DMS53 treated with DMSO at 0.1 percent for 48 hours (cell line): Measurements from ENCODE around the gene TMC2.
A peak's percentile ranks its signal among the peaks of the same experiment; 100 is the strongest.
"Not testable (repeated sequence)": the region's sequence is repeated elsewhere in the genome, so short reads cannot be mapped to it uniquely, and the experiment has no call there.

Experiments
- DNase-seq: peaks from one replicate; lab custom pipeline; 2025; ENCODE audit not compliant: unreplicated experiment; lab: John Stamatoyannopoulos, UW

TMC2 gene

GRCh38 chr20:2657674-2658073 lies 121.3 kb downstream of the TMC2 start:
- no peak for DNase-seq

- DNase-seq: peak; percentile 48
These were observed 122.3 kb downstream of the TMC2 start for GRCh38 chr20:2658414-2659354.

DNA sequence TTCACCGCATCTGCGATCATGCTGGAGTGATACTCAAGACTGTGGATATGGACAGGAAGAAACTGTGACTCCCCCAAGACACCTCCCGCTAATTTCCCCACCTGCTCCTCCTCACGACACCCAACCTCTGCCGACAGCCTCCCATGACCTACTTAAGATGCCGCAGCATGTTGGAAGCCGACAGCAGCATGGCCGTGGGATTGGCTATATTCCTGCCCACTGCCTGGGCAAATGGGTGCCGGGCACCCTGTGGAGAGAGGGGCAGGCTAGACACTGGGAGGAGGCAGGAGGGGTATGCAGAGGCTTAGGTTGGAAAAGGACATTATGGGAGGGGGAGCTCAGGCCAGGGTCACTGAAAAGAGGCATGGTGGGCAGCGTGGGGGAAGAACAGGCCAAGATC lies 123.2 kb downstream of the TMC2 start:
- no peak for DNase-seq

GRCh38 chr20:2663364-2663886 lies 127.1 kb downstream of the TMC2 start:
- no peak for DNase-seq

DNA sequence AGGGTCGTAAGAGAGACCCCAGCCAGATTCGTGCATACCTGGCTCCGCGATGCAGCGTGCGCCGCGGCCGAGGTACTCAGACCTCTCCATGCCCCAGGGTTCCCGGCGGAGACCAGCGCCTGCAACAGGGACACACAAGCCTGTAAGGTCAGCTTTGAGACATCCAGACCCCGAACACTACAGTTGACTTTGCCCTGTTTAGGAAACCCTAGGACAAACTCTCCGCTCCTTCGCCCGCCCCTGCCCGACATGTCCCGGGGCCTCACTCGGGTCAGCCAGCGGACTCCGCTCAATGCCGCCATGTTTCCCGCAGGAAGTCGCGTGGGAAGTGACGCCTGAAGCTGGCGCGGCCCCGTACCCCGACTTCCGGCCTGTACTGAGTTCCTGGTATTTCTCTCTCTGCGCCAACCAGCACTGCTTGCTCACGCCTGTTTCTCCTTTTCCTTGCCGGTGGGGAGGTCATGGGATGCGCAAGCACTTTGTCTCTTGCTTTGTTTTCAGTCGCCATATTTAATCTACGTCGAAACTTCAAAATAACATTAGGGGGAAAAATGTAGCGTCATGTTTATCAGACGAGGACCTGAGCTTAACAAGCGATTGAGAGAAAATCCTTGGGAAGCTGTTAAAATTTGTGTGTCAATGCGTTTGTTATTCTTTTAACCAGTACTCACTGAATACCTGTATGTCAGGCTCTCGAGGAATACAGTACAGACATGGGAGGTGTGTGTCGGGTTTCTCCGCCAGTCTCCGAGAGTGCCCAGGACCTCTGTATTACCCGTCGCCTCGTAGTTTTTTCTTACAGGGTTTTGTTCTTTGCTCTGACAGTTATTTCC lies 127.7 kb downstream of the TMC2 start, which contains the start of gene IDH3B:
Gene IDH3B (minus strand): TSS at position 330 of the 833 bp plus-strand sequence. CDS start 28 bp downstream, at position 302.
- peak; percentile 90 for DNase-seq

DNA sequence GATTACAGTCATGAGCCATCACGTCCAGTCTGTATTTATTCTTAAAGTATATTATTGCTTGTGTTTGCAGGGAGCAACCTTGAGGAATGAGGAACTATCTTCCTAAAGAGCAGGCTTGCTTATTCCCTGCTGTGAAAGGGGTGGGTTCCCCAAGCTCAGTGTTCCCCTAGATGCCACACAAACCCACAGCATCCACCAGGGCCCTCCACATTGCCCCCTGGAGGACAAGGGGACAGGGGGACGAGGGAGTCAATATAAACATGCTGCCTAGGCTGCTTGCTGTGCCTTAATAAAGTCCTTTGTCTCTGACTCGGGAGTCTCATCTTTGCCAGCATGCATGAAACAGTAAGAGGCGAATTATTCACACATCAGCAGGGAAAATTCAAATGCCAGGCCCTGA lies 135.6 kb downstream of the TMC2 start:
- DNase-seq: no peak

- no peak for DNase-seq
These were observed 136.1 kb downstream of the TMC2 start for GRCh38 chr20:2672446-2672845.

- no peak for DNase-seq
These were observed 137.1 kb downstream of the TMC2 start for GRCh38 chr20:2673453-2673852.

- no peak for DNase-seq
These were observed 143.7 kb downstream of the TMC2 start for GRCh38 chr20:2680046-2680445.

GRCh38 chr20:2682040-2682439 lies 145.7 kb downstream of the TMC2 start:
- not testable (repeated sequence) for DNase-seq

GRCh38 chr20:2684817-2685216 lies 148.4 kb downstream of the TMC2 start:
- not testable (repeated sequence) for DNase-seq

- DNase-seq: no peak
These were observed 151.1 kb downstream of the TMC2 start for GRCh38 chr20:2687514-2687913.

GRCh38 chr20:2688041-2688591 lies 151.7 kb downstream of the TMC2 start:
- peak; percentile 65 for DNase-seq

GRCh38 chr20:2690213-2690612 lies 153.8 kb downstream of the TMC2 start:
- no peak for DNase-seq

DNA sequence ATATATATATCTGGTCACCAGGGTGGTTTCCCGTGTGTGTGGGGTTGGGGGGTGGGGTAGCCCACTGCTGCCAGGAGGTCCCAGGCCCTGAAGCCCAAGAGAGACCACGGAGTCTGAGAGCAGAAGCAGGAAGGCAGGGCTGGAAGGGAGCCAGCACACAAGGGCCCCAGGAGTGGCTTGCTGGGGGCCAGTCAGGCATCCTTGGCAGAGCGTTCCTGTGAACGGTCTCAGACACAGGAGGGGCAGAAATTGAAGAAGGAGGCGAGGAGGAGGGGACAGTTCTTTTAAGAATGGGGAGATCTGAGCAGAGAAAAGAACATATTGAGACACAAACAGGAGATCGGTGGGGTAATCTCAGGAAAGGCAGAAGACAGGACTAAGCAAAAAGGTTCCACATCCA lies 154.3 kb downstream of the TMC2 start:
- no peak for DNase-seq

- DNase-seq: no peak
These were observed 154.8 kb downstream of the TMC2 start for GRCh38 chr20:2691127-2691526.
